ENCODE data around the gene ACKR3.

The ACKR3 gene

GRCh38 chr2:236558036-236558435, 11.6 kb upstream of the ACKR3 start:
- TF ChIP-seq CTCF (IDR thresholded peaks at IDR 0.05; ENCODE audit: insufficient read depth, low read depth, low read length, missing control alignments), result no peak
- no peak overlapping the region for H3K4me3 ChIP-seq (ENCODE audit: low read depth, low read length)
- no peak for DNase-seq (ENCODE audit: low read depth)

- no peak for TF ChIP-seq CTCF (IDR thresholded peaks at IDR 0.05; ENCODE audit: insufficient read depth, low read depth, low read length, missing control alignments)
Observed at GRCh38 chr2:236558993-236559978, 10.3 kb upstream of the ACKR3 start.

GRCh38 chr2:236561874-236562273, 7.8 kb upstream of the ACKR3 start:
- no peak for DNase-seq (ENCODE audit: low read depth)
- TF ChIP-seq CTCF (IDR thresholded peaks at IDR 0.05; ENCODE audit: insufficient read depth, low read depth, low read length, missing control alignments), result no peak

More at GRCh38 chr2:236558993-236559978, 10.3 kb upstream of the ACKR3 start:
- peak overlapping the region; percentile 7; the same call in 1 of the 2 replicates for H3K4me3 ChIP-seq (ENCODE audit: low read depth, low read length)
- peak; percentile 59 for DNase-seq (ENCODE audit: low read depth)

GRCh38 chr2:236562434-236562833, 7.2 kb upstream of the ACKR3 start:
- TF ChIP-seq CTCF (IDR thresholded peaks at IDR 0.05; ENCODE audit: insufficient read depth, low read depth, low read length, missing control alignments), result no peak
- H3K4me3 ChIP-seq (ENCODE audit: low read depth, low read length), result no peak overlapping the region
- DNase-seq (ENCODE audit: low read depth), result no peak

More at GRCh38 chr2:236561874-236562273, 7.8 kb upstream of the ACKR3 start:
- no peak overlapping the region for H3K4me3 ChIP-seq (ENCODE audit: low read depth, low read length)

GRCh38 chr2:236563953-236564352, 5.7 kb upstream of the ACKR3 start:
- no peak for TF ChIP-seq CTCF (IDR thresholded peaks at IDR 0.05; ENCODE audit: insufficient read depth, low read depth, low read length, missing control alignments)
- H3K4me3 ChIP-seq (ENCODE audit: low read depth, low read length), result no peak overlapping the region

GRCh38 chr2:236565212-236565611, 4.4 kb upstream of the ACKR3 start:
- H3K4me3 ChIP-seq (ENCODE audit: low read depth, low read length), result no peak overlapping the region
- TF ChIP-seq CTCF (IDR thresholded peaks at IDR 0.05; ENCODE audit: insufficient read depth, low read depth, low read length, missing control alignments), result no peak
- no peak for DNase-seq (ENCODE audit: low read depth)

More at GRCh38 chr2:236563953-236564352, 5.7 kb upstream of the ACKR3 start:
- DNase-seq (ENCODE audit: low read depth), result no peak

Data from GM12865 (cell line).